ENCODE results near the gene TOP2A.

- TF ChIP-seq EZH2 (IDR thresholded peaks at IDR 0.05; ENCODE audit: borderline replicate concordance, low read depth, low read length, severe bottlenecking) (no peak), CTCF (IDR thresholded peaks at IDR 0.05; ENCODE audit: borderline replicate concordance, extremely low read depth, low read length, poor library complexity, severe bottlenecking) (no peak)
Measured at GRCh38 chr17:40364906-40365305, 52.8 kb downstream of the TOP2A start.

All from DND-41 (cell line).